BLaER1 treated with 17β-estradiol and CSF1 and Interleukin-3, amounts not matched to agents 10 nM and 100 nM (cell line): Measurements from ENCODE around the gene CCDC127.
"Not testable (repeated sequence)": the region's sequence is repeated elsewhere in the genome, so short reads cannot be mapped to it uniquely, and the experiment has no call there.

ENCODE experiments used
- H3K27ac ChIP-seq, 11 experiments: shearing (Covaris generic); formaldehyde crosslinking; 2 replicates each; pipeline ENCODE4 v1.8.1; 2022
- H3K27me3 ChIP-seq, 11 experiments: shearing (Covaris generic); formaldehyde crosslinking; 2 replicates each; pipeline ENCODE4 v1.8.1; 2022
- H3K36me3 ChIP-seq, 11 experiments: shearing (Covaris generic); formaldehyde crosslinking; 2 replicates each; pipeline ENCODE4 v1.8.1; 2022
- H3K4me1 ChIP-seq, 10 experiments: shearing (Covaris generic); formaldehyde crosslinking; 2 replicates each; pipeline ENCODE4 v1.8.1; 2022
- H3K4me2 ChIP-seq, 11 experiments: shearing (Covaris generic); formaldehyde crosslinking; 2 replicates each; pipeline ENCODE4 v1.8.1; 2022
- H3K4me3 ChIP-seq, 10 experiments: shearing (Covaris generic); formaldehyde crosslinking; 2 replicates each; pipeline ENCODE4 v1.8.1; 2022
- H3K9ac ChIP-seq, 11 experiments: shearing (Covaris generic); formaldehyde crosslinking; 2 replicates each; pipeline ENCODE4 v1.8.1; 2022
- H3K9me3 ChIP-seq, 11 experiments: shearing (Covaris generic); formaldehyde crosslinking; replicated peaks in 1 of 11; 2 replicates each; pipeline ENCODE4 v1.8.1; 2022
- H4K20me1 ChIP-seq, 11 experiments: shearing (Covaris generic); formaldehyde crosslinking; 2 replicates each; pipeline ENCODE4 v1.8.1; 2022
- Cebpa-rat ChIP-seq, 11 experiments: shearing (Covaris generic); IDR thresholded peaks; 2 replicates each; pipeline ENCODE4 v1.8.1; 2022

CCDC127 gene

DNA sequence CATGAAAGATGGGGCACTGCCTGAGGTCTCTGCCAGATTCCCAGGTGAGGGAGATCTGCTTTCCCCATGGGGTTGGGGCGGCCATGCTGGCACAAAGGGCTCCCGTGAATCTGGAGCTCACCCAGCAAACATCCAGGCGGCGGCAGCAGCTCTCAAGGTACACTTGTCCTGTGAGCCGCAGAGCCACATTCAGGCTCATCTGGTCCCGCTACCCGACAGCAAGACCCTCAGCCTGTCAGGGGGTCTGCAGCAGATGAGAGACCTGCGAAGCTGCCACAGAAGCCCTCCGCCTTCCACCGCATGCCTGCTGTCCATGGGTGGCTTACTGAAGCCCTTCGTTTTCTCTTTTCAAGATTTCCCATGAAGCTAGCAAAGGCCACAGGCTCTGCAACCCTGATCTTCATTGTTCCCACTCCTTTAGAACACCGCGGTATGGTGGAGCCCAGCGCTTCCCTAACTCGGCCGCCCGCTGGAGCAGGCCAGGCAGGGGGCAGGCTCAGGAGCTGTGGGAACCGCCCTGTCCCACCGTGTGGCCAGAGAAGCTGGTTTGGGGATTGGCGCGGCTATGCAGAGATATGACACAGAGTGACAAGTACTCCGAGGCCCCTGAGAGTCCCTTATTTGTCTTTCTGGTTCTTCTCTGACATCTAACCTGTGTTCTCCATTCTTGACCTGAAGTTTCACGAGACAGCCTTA lies 17.9 kb downstream of the CCDC127 start:
- H3K4me3 ChIP-seq, result no peak overlapping the region; a peak in 1 of 20 replicates
- peaks cover 0 to 46% (median 32%) of the 10 kb centered on the region in 11 experiments; a peak in 17 of 22 replicates for H4K20me1 ChIP-seq
- H3K4me1 ChIP-seq, result peaks cover 8 to 59% (median 49%) of the 10 kb centered on the region in 10 experiments; a peak in 18 of 20 replicates
- H3K9ac ChIP-seq, result 0 out of 22 replicates have a peak overlapping the region, but pooled peaks of 3 of the 11 experiments have one; percentile 1 to 10 (median 6)
- no peaks in the 10 kb centered on the region for H3K27me3 ChIP-seq
- no peak for TF ChIP-seq Cebpa-rat (IDR thresholded peaks at IDR 0.05)
- peaks cover 20 to 49% (median 29%) of the 10 kb centered on the region in 11 experiments for H3K36me3 ChIP-seq
- peak overlapping the region in 4 of 11 experiments; percentile 32 to 51 (median 42); a peak in 6 of 22 replicates for H3K27ac ChIP-seq
- H3K9me3 ChIP-seq, result no peaks in the 10 kb centered on the region
- peak overlapping the region in 8 of 11 experiments; percentile 50 to 76 (median 72); a peak in 15 of 22 replicates for H3K4me2 ChIP-seq

DNA sequence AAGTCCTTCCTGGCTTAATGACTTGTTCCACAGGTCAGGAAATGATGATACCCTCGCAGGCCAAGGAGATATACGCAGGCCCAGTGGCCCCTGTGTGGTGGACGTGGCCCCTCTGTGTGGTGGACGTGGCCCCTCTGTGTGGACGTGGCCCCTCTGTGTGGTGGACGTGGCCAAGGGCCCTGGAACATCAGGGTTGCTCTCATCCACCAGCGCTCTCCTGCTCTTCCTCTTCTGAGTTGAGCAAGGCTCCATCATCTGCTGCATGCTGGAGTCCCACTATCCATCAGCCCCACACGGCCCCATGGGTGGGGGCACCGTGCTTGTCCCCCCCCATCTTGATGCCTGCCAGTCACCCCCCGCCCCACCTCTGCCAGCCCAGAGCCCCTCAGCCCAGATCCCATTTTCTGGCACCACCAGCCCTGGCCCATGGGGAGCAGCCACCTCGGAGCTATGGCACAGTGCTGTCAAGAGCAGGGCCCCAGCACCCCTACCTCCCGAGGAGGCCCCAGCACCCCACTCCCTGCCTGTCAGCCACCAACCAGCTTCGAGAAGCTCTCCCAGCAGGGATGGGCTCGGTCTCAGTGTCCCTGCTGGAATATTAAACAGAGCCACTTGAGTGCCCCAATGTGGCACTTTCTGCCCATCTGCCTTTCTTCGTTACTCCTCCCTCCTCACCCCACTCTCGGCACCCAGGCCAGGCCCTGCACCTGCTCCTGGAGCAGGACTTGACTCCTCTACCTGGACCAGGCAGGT lies 18.6 kb downstream of the CCDC127 start:
- H3K4me2 ChIP-seq, result peak overlapping the region in 7 of 11 experiments; percentile 5 to 76 (median 73); a peak in 12 of 22 replicates
- peaks cover 13 to 49% (median 23%) of the 10 kb centered on the region in 11 experiments for H3K36me3 ChIP-seq
- no peak for TF ChIP-seq Cebpa-rat (IDR thresholded peaks at IDR 0.05)
- H3K4me1 ChIP-seq, result peaks cover 8 to 67% (median 56%) of the 10 kb centered on the region in 10 experiments; a peak in 18 of 20 replicates
- no peaks in the 10 kb centered on the region for H3K9me3 ChIP-seq
- 0 out of 22 replicates have a peak overlapping the region, but pooled peaks of 1 of the 11 experiments have one; percentile 1 for H3K9ac ChIP-seq
- H3K4me3 ChIP-seq, result no peak overlapping the region
- peak overlapping the region in 4 of 11 experiments; percentile 32 to 51 (median 42); a peak in 3 of 22 replicates for H3K27ac ChIP-seq
- H3K27me3 ChIP-seq, result no peaks in the 10 kb centered on the region
- H4K20me1 ChIP-seq, result peaks cover 0 to 53% (median 30%) of the 10 kb centered on the region in 11 experiments; a peak in 16 of 22 replicates

DNA sequence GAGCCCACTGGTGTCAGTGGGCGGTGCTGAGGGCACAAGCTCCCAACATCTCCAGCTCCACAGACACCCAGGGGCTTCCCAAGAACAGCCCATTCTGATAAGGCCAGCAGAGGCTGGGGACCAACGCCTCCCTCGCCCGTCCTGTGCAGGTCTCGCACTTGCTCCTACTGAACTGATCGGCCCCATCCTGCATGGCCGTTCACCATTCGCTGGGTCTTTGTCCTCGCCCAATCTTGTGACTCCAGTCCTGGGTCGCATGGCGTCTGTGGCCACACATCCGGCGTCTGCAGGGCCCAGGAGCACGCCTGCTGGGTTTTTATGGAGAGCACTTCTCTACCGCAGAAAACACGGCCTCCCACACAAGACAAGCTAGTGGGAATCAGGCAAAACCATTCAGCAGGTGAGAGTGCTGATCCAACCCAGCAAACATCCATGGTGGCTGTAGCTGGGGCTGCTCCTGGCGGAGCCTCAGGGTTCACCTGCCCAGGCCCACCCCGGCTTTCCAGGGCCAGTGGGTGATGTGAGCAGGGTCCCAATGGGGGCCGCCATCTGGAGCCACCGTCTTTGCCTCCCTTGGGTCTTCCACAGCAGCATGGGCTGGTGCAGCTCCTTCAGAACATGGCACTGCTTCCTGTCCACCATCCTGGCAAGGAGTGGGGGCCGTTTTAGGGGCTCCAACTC lies 19.3 kb downstream of the CCDC127 start:
- Histone ChIP-seq H3K4me1 (peaks cover 8 to 74% (median 62%) of the 10 kb centered on the region in 10 experiments; a peak in 18 of 20 replicates), H3K27ac (peak overlapping the region in 1 of 11 experiments; percentile 20; a peak in 1 of 22 replicates), H3K36me3 (peaks cover 6 to 48% (median 16%) of the 10 kb centered on the region in 11 experiments), H3K27me3 (peaks cover 0 to 1% (median 0%) of the 10 kb centered on the region in 11 experiments; a peak in 1 of 22 replicates), H4K20me1 (peaks cover 0 to 60% (median 29%) of the 10 kb centered on the region in 11 experiments; a peak in 15 of 22 replicates), H3K4me2 (peak overlapping the region in 4 of 11 experiments; percentile 21 to 76 (median 73); a peak in 6 of 22 replicates), H3K4me3 (no peak overlapping the region), H3K9ac (no peak overlapping the region), H3K9me3 (no peaks in the 10 kb centered on the region)
- no peak for TF ChIP-seq Cebpa-rat (IDR thresholded peaks at IDR 0.05)

DNA sequence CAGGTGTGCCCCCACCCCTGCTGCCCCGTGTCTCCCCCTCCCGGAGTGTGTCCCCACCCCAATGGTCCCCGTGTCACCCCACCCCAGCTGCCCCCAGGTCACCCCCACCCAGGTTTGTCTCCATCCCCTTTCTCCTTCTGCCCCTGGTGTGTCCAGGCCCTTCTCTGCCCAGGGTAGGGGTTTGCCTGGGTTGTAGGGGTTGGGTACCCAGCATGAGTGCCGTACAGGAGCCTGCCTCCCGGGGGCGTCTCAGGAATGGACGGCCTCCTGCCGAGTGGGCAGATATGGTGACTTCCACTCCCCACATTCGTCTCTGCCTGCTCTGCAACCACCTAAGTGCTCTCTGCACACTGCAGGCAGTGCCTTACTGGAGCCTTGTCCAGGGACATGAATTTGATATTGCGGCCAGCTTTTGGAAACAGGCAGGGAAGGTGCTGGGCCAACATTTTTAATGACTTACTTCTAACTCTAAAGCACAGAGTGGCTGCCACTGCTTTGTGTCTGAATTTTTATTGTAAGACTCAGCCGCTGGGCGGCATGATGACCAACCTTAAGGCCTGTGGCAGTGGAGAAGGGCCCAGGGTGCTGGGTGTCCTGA lies 20.0 kb downstream of the CCDC127 start:
- Histone ChIP-seq H3K27me3 (peaks cover 0 to 8% (median 0%) of the 10 kb centered on the region in 11 experiments; a peak in 6 of 22 replicates), H3K4me1 (peaks cover 8 to 79% (median 69%) of the 10 kb centered on the region in 10 experiments; a peak in 19 of 20 replicates), H3K4me3 (no peak overlapping the region), H4K20me1 (peaks cover 0 to 63% (median 29%) of the 10 kb centered on the region in 11 experiments; a peak in 15 of 22 replicates), H3K36me3 (peaks cover 0 to 42% (median 9%) of the 10 kb centered on the region in 11 experiments; a peak in 15 of 22 replicates), H3K27ac (0 out of 22 replicates have a peak overlapping the region, but pooled peaks of 1 of the 11 experiments have one; percentile 1), H3K9me3 (no peaks in the 10 kb centered on the region), H3K9ac (no peak overlapping the region), H3K4me2 (peak overlapping the region in 2 of 11 experiments; percentile 73; a peak in 2 of 22 replicates)
- TF ChIP-seq Cebpa-rat (IDR thresholded peaks at IDR 0.05), result no peak

DNA sequence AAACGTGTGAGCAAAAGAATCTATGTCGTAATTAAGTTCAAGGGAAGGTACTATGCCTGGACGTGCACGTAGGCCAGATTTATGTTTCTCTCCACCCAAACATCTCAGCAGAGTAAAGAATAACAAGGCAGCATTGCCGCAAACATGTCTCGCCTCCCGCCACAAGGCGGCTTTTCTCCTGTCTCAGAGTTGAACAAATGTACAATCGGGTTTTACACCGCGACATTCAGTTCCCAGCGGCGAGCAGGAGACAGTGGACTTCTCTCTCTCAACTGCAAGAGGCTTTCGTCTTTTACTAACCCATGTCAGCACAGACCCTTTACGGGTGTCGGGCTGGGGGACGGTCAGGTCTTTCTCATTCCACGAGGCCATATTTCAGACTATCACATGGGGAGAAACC lies 20.9 kb downstream of the CCDC127 start:
- H3K27ac ChIP-seq, H3K9me3 ChIP-seq, H3K4me2 ChIP-seq, H3K9ac ChIP-seq, H3K4me3 ChIP-seq: not testable (repeated sequence)
- H3K27me3 ChIP-seq, result peaks cover 0 to 18% (median 0%) of the 10 kb centered on the region in 11 experiments; a peak in 11 of 22 replicates
- H4K20me1 ChIP-seq, result peaks cover 0 to 62% (median 24%) of the 10 kb centered on the region in 11 experiments; a peak in 15 of 22 replicates
- peaks cover 0 to 42% (median 5%) of the 10 kb centered on the region in 11 experiments; a peak in 11 of 22 replicates for H3K36me3 ChIP-seq
- peaks cover 17 to 82% (median 71%) of the 10 kb centered on the region in 10 experiments for H3K4me1 ChIP-seq

DNA sequence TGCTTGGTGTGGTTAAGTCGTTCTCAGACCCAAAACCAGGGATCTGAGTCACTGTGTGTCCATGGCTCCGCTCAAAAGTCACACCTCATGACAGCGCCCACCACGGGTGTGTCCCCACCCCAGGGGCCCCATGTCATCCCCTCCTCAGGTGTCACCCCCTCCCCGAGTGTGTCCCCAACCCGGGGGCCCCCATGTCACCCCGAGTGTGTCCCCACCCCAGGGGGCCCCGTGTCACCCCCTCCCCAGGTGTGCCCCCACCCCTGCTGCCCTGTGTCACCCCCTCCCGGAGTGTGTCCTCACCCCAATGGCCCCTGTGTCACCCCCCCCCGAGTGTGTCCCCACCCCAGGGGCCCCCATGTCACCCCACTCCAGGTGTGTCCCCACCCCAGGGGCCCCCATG lies 21.6 kb downstream of the CCDC127 start:
- H3K4me1 ChIP-seq, result peaks cover 17 to 82% (median 71%) of the 10 kb centered on the region in 10 experiments
- H3K36me3 ChIP-seq, result peaks cover 0 to 42% (median 5%) of the 10 kb centered on the region in 11 experiments; a peak in 11 of 22 replicates
- no peak for TF ChIP-seq Cebpa-rat (IDR thresholded peaks at IDR 0.05)
- no peak overlapping the region for H3K9ac ChIP-seq
- H4K20me1 ChIP-seq, result peaks cover 0 to 56% (median 18%) of the 10 kb centered on the region in 11 experiments; a peak in 14 of 22 replicates
- H3K4me3 ChIP-seq, result no peak overlapping the region
- peaks cover 0 to 24% (median 0%) of the 10 kb centered on the region in 11 experiments; a peak in 11 of 22 replicates for H3K27me3 ChIP-seq
- H3K4me2 ChIP-seq, result peak overlapping the region in 4 of 11 experiments; percentile 87 to 100 (median 96); a peak in 5 of 22 replicates
- H3K9me3 ChIP-seq, result peaks cover 0 to 6% (median 0%) of the 10 kb centered on the region in 11 experiments; a peak in 1 of 22 replicates
- 0 out of 22 replicates have a peak overlapping the region, but pooled peaks of 1 of the 11 experiments have one; percentile 10 for H3K27ac ChIP-seq

DNA sequence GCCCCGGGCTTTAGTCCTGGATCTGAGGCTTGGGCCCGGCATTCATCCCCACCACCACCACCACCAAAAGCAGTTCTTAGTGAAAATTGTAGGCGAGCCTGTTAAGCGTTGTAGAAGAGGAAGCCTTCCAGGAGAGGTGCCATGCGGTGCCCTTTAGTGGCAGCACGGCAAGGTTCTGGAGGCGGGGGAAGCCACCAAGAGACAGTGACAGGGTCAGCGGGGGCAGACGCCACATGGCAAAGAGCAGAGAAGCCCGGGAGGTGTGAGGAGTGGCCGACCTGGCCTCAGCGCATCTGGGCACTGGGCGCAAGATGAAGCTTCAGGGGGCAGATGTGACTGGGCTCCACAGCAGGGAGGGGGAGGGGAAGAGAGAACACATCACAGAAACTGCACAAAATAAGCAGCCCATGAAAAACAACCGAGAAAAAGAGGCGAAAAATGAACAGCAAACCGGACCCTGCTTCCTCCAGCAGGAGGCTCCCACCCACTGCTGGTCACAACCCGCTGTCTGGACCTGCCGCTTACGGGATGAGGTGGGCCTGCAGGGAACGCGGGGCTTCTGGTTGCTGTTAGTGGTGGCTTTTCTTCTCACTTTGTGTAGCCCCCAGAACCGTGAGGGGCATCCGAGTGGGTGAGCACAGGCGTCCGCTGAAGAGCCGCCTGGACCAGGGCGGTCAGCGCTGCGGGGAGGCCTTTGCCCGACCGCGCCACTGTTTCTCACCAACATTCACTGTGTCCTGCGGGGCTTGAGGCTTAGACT lies 22.4 kb downstream of the CCDC127 start:
- Histone ChIP-seq H3K4me2 (peak overlapping the region in 8 of 11 experiments; percentile 3 to 100 (median 88); a peak in 9 of 22 replicates), H3K36me3 (peaks cover 0 to 42% (median 5%) of the 10 kb centered on the region in 11 experiments; a peak in 11 of 22 replicates), H3K9me3 (peaks cover 0 to 6% (median 0%) of the 10 kb centered on the region in 11 experiments; a peak in 1 of 22 replicates), H4K20me1 (peaks cover 0 to 49% (median 11%) of the 10 kb centered on the region in 11 experiments; a peak in 13 of 22 replicates), H3K9ac (peak overlapping the region in 3 of 11 experiments; percentile 23 to 83 (median 79); a peak in 4 of 22 replicates), H3K4me3 (peak overlapping the region in 1 of 10 experiments; percentile 73; a peak in 2 of 20 replicates), H3K27me3 (peaks cover 0 to 32% (median 0%) of the 10 kb centered on the region in 11 experiments; a peak in 11 of 22 replicates), H3K27ac (peak overlapping the region in 4 of 11 experiments; percentile 4 to 28 (median 13); a peak in 4 of 22 replicates), H3K4me1 (peaks cover 24 to 82% (median 71%) of the 10 kb centered on the region in 10 experiments)
- no peak for TF ChIP-seq Cebpa-rat (IDR thresholded peaks at IDR 0.05)
